Neuronal stem cell (in vitro differentiated cells): ENCODE results near the gene POLR3A.

Experiments used
- DNase-seq: peaks from one replicate; pipeline ENCODE4 v3.0.0-alpha.2; 2013; ENCODE audit warnings: low spot score
- H2AFZ ChIP-seq: one replicate; pipeline ENCODE4 v1.6.1; 2013; ENCODE audit warnings: mild to moderate bottlenecking, low read length, inconsistent platforms
- H2AK5ac ChIP-seq: 2 replicates; pipeline ENCODE4 v1.6.1; 2013; ENCODE audit warnings: low read depth, mild to moderate bottlenecking, inconsistent platforms, low read length, moderate library complexity, mixed read lengths
- H2BK120ac ChIP-seq: 2 replicates; pipeline ENCODE4 v1.6.1; 2013; ENCODE audit warnings: low read depth, mild to moderate bottlenecking, inconsistent platforms, low read length, moderate library complexity, mixed read lengths
- H2BK12ac ChIP-seq: one replicate; pipeline ENCODE4 v1.6.1; 2013; ENCODE audit warnings: low read length, inconsistent platforms
- H2BK15ac ChIP-seq: 2 replicates; pipeline ENCODE4 v1.6.1; 2013; ENCODE audit warnings: mild to moderate bottlenecking, low read length, inconsistent platforms, mixed read lengths
- H2BK5ac ChIP-seq: one replicate; pipeline ENCODE4 v1.6.1; 2013; ENCODE audit warnings: inconsistent platforms, mild to moderate bottlenecking, low read length, moderate library complexity
- H3K14ac ChIP-seq: one replicate; pipeline ENCODE4 v1.6.1; 2013; ENCODE audit warnings: low read length, inconsistent platforms
- H3K18ac ChIP-seq: 2 replicates; pipeline ENCODE4 v1.6.1; 2013; ENCODE audit warnings: low read length, inconsistent platforms
- H3K23ac ChIP-seq: 2 replicates; pipeline ENCODE4 v1.6.1; 2013; ENCODE audit warnings: low read depth, mild to moderate bottlenecking, mixed read lengths, low read length, inconsistent platforms; ENCODE audit not compliant: poor library complexity
- H3K27ac ChIP-seq: replicated peaks from 3 replicates; pipeline ENCODE4 v1.5.1; 2013; ENCODE audit warnings: low read length, inconsistent platforms
- H3K27me3 ChIP-seq, 3 experiments: 2 replicates each; pipeline ENCODE4 v1.6.1; 2013; ENCODE audit warnings: low read length in 3 of 3, mild to moderate bottlenecking in 2 of 3, inconsistent platforms in 1 of 3, low read depth in 1 of 3, mixed read lengths in 1 of 3, moderate library complexity in 1 of 3; ENCODE audit not compliant: control insufficient read depth in 3 of 3, insufficient read depth in 3 of 3
- H3K36me3 ChIP-seq, 2 donors: replicated peaks in 1 of 2; 2 replicates each; pipeline ENCODE4 v1.6.1; 2013; ENCODE audit warnings: low read length in 2 of 2; ENCODE audit not compliant: control insufficient read depth in 2 of 2, insufficient read depth in 2 of 2
- H3K4ac ChIP-seq: 2 replicates; pipeline ENCODE4 v1.6.1; 2013; ENCODE audit warnings: inconsistent platforms, mild to moderate bottlenecking, low read length, moderate library complexity
- H3K4me1 ChIP-seq, 2 donors: 1 replicate in 1 of 2; 2 replicates in 1 of 2; pipeline ENCODE4 v1.6.1; 2013; ENCODE audit warnings: low read length in 2 of 2, low read depth in 1 of 2; ENCODE audit not compliant: control insufficient read depth in 2 of 2, insufficient read depth in 1 of 2
- H3K4me2 ChIP-seq: one replicate; pipeline ENCODE4 v1.6.1; 2013; ENCODE audit warnings: mild to moderate bottlenecking, low read length, inconsistent platforms; ENCODE audit not compliant: insufficient read depth, poor library complexity, severe bottlenecking
- H3K4me3 ChIP-seq, 2 donors: 2 replicates each; pipeline ENCODE4 v1.5.1; 2013; ENCODE audit warnings: low read length in 2 of 2, mild to moderate bottlenecking in 2 of 2, inconsistent platforms in 1 of 2, moderate library complexity in 1 of 2
- H3K79me1 ChIP-seq: one replicate; pipeline ENCODE4 v1.6.1; 2013; ENCODE audit warnings: low read depth, mild to moderate bottlenecking, inconsistent platforms, low read length, moderate library complexity
- H3K9ac ChIP-seq: one replicate; pipeline ENCODE4 v1.6.1; 2013; ENCODE audit warnings: mild to moderate bottlenecking, low read depth, low read length, inconsistent platforms; ENCODE audit not compliant: poor library complexity
- H3K9me3 ChIP-seq, 2 donors: replicated peaks in 1 of 2; 2 replicates each; pipeline versions ENCODE3 to v1.6.1; 2013; ENCODE audit warnings: low read length in 2 of 2, mild to moderate bottlenecking in 2 of 2, inconsistent platforms in 1 of 2, low read depth in 1 of 2, mixed read lengths in 1 of 2, moderate library complexity in 1 of 2; ENCODE audit not compliant: control insufficient read depth in 2 of 2, insufficient read depth in 1 of 2
- H4K8ac ChIP-seq: one replicate; pipeline ENCODE4 v1.6.1; 2013; ENCODE audit warnings: low read depth, mild to moderate bottlenecking, inconsistent platforms, low read length, moderate library complexity
- H4K91ac ChIP-seq: one replicate; pipeline ENCODE4 v1.6.1; 2013; ENCODE audit warnings: low read length, low read depth, mild to moderate bottlenecking, inconsistent platforms; ENCODE audit not compliant: poor library complexity
- WGBS, 2 donors: extraction: QIAGEN DNeasy Blood & Tissue Kit; methylation state at CpG; one replicate each; pipeline ENCODE4 v1.1.7; 2013; ENCODE audit warnings: missing lambda C conversion rate in 2 of 2, mixed read lengths in 1 of 2; ENCODE audit not compliant: insufficient read length in 2 of 2, insufficient replicate concordance in 1 of 2; ENCODE audit errors: extremely low coverage in 2 of 2; 5-methylcytosine and 5-hydroxymethylcytosine counted together

The POLR3A gene

GRCh38 chr10:77984986-77985385 lies 44.3 kb downstream of the POLR3A start:
- no peak overlapping the region for H4K91ac ChIP-seq
- H3K4me2 ChIP-seq = no peak overlapping the region
- H3K14ac ChIP-seq = no peak overlapping the region
- DNase-seq = no peak
- peaks cover 3% of the 10 kb centered on the region for H3K79me1 ChIP-seq
- H2BK5ac ChIP-seq = no peak overlapping the region
- H3K36me3 ChIP-seq = peaks cover 65 to 96% of the 10 kb centered on the region in 2 donors
- no peak overlapping the region for H3K23ac ChIP-seq
- no peak overlapping the region for H3K18ac ChIP-seq
- H2BK15ac ChIP-seq = no peak overlapping the region
- H3K9ac ChIP-seq = no peak overlapping the region
- no peak overlapping the region for H2BK12ac ChIP-seq
- peaks cover 0 to 3% of the 10 kb centered on the region in 2 donors for H3K4me1 ChIP-seq
- no peak overlapping the region for H4K8ac ChIP-seq
- H2BK120ac ChIP-seq = no peak overlapping the region
- H3K27ac ChIP-seq = no peak overlapping the region
- no peaks in the 10 kb centered on the region for H3K27me3 ChIP-seq
- H3K9me3 ChIP-seq = no peaks in the 10 kb centered on the region
- H2AFZ ChIP-seq = no peak overlapping the region
- no CpG with 5 or more reads among the region's 4 CpGs for WGBS, 2 donors
- H2AK5ac ChIP-seq = no peak overlapping the region
- no peak overlapping the region for H3K4ac ChIP-seq
- no peak overlapping the region for H3K4me3 ChIP-seq

- DNase-seq = no peak
- H3K4me3 ChIP-seq = no peak overlapping the region
- H3K4me2 ChIP-seq = no peak overlapping the region
- no peaks in the 10 kb centered on the region for H3K27me3 ChIP-seq
- H3K27ac ChIP-seq = no peak overlapping the region
- H3K9ac ChIP-seq = no peak overlapping the region
- no peaks in the 10 kb centered on the region for H3K9me3 ChIP-seq
- H3K14ac ChIP-seq = no peak overlapping the region
- H2AFZ ChIP-seq = no peak overlapping the region
- no peak overlapping the region for H4K8ac ChIP-seq
- peaks cover 3% of the 10 kb centered on the region for H3K79me1 ChIP-seq
- no peak overlapping the region for H3K23ac ChIP-seq
- H2BK12ac ChIP-seq = no peak overlapping the region
- H2BK120ac ChIP-seq = no peak overlapping the region
- H2AK5ac ChIP-seq = no peak overlapping the region
- WGBS, 2 donors = no CpG with 5 or more reads among the region's 16 CpGs
- H3K18ac ChIP-seq = no peak overlapping the region
- no peak overlapping the region for H2BK15ac ChIP-seq
- no peak overlapping the region for H4K91ac ChIP-seq
- H3K4ac ChIP-seq = no peak overlapping the region
- no peak overlapping the region for H2BK5ac ChIP-seq
- peaks cover 66 to 95% of the 10 kb centered on the region in 2 donors for H3K36me3 ChIP-seq
- peaks cover 0 to 3% of the 10 kb centered on the region in 2 donors for H3K4me1 ChIP-seq
Measured at GRCh38 chr10:77983384-77984341, 45.7 kb downstream of the POLR3A start.

- Histone ChIP-seq H2AFZ (no peak overlapping the region), H3K9me3 (no peaks in the 10 kb centered on the region), H3K23ac (no peak overlapping the region), H4K91ac (no peak overlapping the region), H2BK12ac (no peak overlapping the region), H4K8ac (no peak overlapping the region), H2BK15ac (no peak overlapping the region), H3K18ac (no peak overlapping the region), H3K4ac (no peak overlapping the region), H3K27ac (no peak overlapping the region), H3K27me3 (no peaks in the 10 kb centered on the region), H3K14ac (no peak overlapping the region), H2BK5ac (no peak overlapping the region), H3K9ac (no peak overlapping the region), H3K4me3 (no peak overlapping the region), H3K4me1 (no peaks in the 10 kb centered on the region), H2AK5ac (no peak overlapping the region), H3K79me1 (no peaks in the 10 kb centered on the region), H2BK120ac (no peak overlapping the region), H3K4me2 (no peak overlapping the region), H3K36me3 (peaks cover 64 to 95% of the 10 kb centered on the region in 2 donors)
- WGBS, 2 donors = no CpG with 5 or more reads among the region's 13 CpGs
- DNase-seq = no peak
Measured at GRCh38 chr10:77981281-77981680, 48.0 kb downstream of the POLR3A start.

DNA sequence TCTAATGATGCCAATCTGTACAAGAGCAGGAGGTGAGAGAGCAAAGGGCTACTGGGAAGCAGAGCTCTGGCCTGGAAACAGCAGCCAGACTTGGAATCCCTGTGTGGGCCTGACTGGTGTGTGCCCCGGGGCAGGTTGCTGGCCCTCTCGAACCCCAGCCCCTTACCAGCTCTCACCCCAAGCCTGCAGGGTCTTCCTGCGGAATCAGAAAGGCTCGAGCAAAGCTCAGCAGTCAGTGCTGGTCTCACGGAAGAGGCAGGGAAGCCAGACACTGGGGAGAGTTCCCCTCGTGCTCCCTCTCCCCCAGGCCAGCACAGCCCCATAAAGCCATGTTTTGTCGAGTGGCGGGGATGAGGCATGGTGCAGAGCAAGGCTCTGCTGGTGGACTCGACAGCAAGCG lies 50.1 kb downstream of the POLR3A start:
- no CpG with 5 or more reads among the region's 10 CpGs for WGBS, 2 donors
- H3K23ac ChIP-seq = no peak overlapping the region
- no peaks in the 10 kb centered on the region for H3K79me1 ChIP-seq

More for the DNA sequence above, 50.1 kb downstream of the POLR3A start:
- Histone ChIP-seq H4K8ac (no peak overlapping the region), H3K27me3 (no peaks in the 10 kb centered on the region), H2BK12ac (no peak overlapping the region), H3K9me3 (no peaks in the 10 kb centered on the region), H3K4me2 (no peak overlapping the region), H3K27ac (no peak overlapping the region), H4K91ac (no peak overlapping the region), H2BK120ac (no peak overlapping the region), H3K4me3 (no peak overlapping the region), H3K4me1 (no peaks in the 10 kb centered on the region), H3K4ac (no peak overlapping the region), H2BK15ac (no peak overlapping the region), H2AK5ac (no peak overlapping the region), H2AFZ (no peak overlapping the region), H3K9ac (no peak overlapping the region), H3K14ac (no peak overlapping the region), H2BK5ac (no peak overlapping the region), H3K36me3 (peaks cover 55 to 85% of the 10 kb centered on the region in 2 donors), H3K18ac (no peak overlapping the region)
- DNase-seq = no peak
